ENCODE results near the gene SYCE3. TPM values are rescaled to one million over a fixed set of nuclear protein-coding genes. Genes with fewer than 3 reads are reported as not detected.
"Not testable (repeated sequence)": the region's sequence is repeated elsewhere in the genome, so short reads cannot be mapped to it uniquely, and the experiment has no call there.

SYCE3 gene
- polyA plus RNA-seq, 4 donors = 0.42 TPM; not detected in 3

DNA sequence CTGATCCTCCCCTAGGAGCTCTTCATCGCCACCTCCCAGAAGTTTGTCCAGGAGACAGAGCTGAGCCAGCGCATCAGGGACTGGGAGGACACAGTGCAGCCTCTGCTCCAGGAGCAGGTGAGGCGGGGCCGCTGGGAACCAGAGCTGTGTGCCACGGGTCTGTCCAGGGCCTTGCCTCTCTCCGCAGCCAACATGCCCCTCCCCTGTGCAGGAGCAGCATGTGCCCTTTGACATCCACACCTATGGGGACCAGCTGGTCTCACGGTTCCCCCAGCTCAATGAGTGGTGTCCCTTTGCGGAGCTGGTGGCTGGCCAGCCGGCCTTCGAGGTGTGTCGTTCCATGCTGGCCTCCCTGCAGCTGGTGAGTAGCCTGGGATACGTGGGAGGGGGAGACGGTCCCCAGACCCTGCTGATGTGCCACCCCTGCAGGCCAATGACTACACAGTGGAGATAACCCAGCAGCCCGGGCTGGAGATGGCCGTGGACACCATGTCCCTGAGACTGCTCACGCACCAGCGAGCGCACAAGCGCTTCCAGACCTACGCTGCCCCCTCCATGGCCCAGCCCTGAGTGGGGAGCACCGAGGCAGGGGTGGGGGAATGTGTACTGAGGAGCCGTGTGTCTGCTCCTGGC is 39.8 kb downstream of the SYCE3 start:
- DNase-seq (ENCODE audit: low read depth in 4 of 4, low spot score in 3 of 4) = no peak

- no peak for DNase-seq (ENCODE audit: low read depth in 4 of 4, low spot score in 3 of 4)
These were observed 40.4 kb downstream of the SYCE3 start for GRCh38 chr22:50522208-50522805.

GRCh38 chr22:50521710-50522109 is 41.0 kb downstream of the SYCE3 start:
- DNase-seq (ENCODE audit: low read depth in 4 of 4, low spot score in 3 of 4) = no peak

- no peak for DNase-seq (ENCODE audit: low read depth in 4 of 4, low spot score in 3 of 4)
These were observed 41.8 kb downstream of the SYCE3 start for GRCh38 chr22:50520826-50521453.

GRCh38 chr22:50520184-50520583 is 42.5 kb downstream of the SYCE3 start:
- DNase-seq (ENCODE audit: low read depth in 4 of 4, low spot score in 3 of 4) = not testable (repeated sequence)

DNA sequence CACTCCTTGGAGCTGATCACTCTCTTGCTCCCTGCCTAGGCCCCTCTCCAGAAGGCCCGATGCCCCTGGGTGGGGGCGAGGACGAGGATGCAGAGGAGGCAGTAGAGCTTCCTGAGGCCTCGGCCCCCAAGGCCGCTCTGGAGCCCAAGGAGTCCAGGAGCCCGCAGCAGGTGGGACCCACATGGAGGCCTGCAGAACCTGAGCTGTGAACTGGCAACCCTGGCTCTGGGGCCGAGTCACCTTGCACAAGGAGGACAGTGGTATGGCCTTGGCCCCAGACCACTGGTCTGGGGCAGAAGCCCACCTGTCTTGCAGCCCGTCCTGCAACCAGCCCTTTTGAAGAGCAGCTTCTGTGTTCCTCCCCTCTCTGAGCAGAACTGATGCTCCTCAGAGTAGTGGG is 43.6 kb downstream of the SYCE3 start:
- no peak for DNase-seq (ENCODE audit: low read depth in 4 of 4, low spot score in 3 of 4)

GRCh38 chr22:50518606-50519005 is 44.1 kb downstream of the SYCE3 start:
- DNase-seq (ENCODE audit: low read depth in 4 of 4, low spot score in 3 of 4) = no peak

DNA sequence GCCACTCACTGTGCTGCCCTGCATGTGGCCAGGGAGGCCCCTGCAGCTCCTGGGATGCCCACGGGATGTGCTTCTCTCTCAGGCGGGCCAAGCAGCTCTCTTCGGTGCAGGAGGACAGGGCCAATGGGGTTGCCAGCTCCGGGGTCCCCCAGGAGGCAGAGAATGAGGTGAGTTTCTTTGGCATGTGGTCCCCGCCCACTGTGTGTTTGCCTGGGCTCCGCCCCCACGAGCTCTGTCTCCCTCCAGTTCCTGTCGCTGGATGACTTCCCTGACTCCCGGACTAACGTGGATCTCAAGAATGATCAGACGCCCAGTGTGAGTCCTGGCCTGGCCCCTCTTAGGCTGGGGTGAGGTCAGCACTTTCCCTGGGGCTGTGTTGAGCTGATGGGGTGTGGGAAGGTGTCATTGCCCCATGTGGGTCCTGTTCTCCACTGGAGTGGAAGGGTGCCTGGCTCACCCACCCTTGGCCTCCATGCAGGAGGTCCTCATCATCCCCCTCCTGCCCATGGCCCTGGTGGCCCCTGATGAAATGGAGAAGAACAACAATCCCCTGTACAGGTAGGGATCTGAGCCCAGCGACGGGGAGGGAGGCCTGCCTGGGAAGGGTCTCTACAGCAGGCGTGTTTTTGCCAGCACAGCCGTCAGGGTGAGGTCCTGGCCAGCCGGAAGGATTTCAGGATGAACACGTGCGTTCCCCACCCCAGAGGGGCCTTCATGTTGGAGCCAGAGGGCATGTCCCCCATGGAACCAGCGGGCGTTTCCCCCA is 45.0 kb downstream of the SYCE3 start:
- no peak for DNase-seq (ENCODE audit: low read depth in 4 of 4, low spot score in 3 of 4)

DNA sequence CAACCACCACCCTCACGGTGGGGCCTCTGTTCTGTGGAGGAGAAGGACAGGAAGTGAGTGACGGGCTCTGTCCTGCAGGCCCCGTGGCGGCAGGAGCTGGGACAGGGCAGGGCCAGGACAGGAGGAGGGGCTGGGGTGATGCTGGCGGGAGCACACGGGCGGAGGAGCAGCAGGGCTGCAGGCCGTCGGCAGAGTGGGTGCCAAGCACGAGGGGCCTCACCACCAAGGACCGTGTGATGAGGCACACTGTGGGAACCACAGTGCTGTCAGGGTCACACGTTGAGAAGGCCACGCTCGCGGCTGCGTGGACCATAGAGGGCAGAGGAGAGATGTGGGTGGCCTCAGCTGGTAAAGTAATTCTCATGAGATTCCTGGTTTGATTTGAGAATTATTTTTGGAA is 45.8 kb downstream of the SYCE3 start:
- DNase-seq (ENCODE audit: low read depth in 4 of 4, low spot score in 3 of 4) = no peak

DNA sequence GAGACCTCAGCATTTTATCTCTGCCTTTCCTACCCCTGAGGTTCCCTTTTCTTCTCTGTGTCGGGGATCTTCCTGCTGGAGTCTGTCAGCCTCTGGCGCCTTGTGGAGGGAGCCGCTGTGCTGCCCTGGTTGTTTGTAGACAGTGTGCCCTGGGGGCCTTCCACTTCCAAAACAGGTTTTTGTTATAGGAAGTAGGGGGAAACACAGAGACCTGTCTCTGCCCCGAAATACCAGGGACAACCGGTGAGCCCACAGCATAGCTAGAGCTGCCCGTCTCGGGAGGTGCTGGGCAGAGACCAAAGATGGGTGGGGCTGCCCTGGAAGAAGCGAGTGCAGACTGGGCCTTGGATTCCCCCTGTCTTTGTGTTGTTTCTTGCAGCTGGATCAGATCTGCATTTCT is 46.7 kb downstream of the SYCE3 start:
- DNase-seq (ENCODE audit: low read depth in 4 of 4, low spot score in 3 of 4) = no peak

DNA sequence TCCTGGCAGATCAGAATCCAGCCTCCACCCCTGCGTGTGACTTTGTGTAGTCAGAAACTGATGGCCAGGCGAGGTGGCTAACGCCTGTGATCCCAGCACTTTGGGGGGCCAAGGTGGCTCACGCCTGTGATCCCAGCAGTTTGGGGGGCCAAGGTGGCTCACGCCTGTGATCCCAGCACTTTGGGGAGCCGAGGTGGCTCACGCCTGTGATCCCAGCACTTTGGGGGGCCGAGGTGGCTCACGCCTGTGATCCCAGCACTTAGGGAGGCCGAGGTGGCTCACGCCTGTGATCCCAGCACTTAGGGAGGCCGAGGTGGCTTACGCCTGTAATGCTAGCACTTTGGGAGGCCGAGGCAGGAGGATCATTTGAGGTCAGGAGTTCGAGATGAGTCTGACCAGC is 49.5 kb downstream of the SYCE3 start:
- DNase-seq (ENCODE audit: low read depth in 4 of 4, low spot score in 3 of 4) = no peak

DNA sequence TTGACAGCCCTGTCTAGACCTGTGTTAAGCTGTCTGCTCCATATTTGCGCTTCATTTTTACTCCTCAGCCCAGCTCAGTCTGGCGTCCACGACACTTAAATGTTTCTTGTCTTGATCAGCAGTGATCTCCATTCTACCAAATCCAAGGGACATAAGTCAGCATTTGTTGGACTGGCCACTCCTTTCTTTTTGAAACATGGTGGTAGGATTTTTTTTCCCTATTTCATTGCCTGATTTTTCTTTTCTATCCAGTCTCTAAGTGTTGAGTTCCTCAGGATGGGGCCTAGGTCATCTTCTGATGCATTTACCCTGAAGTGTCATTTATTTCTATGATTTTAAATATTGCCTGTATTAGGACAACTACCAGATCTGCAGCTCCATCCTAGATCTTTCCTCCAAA is 53.8 kb downstream of the SYCE3 start:
- DNase-seq (ENCODE audit: low read depth in 4 of 4, low spot score in 3 of 4) = no peak

DNA sequence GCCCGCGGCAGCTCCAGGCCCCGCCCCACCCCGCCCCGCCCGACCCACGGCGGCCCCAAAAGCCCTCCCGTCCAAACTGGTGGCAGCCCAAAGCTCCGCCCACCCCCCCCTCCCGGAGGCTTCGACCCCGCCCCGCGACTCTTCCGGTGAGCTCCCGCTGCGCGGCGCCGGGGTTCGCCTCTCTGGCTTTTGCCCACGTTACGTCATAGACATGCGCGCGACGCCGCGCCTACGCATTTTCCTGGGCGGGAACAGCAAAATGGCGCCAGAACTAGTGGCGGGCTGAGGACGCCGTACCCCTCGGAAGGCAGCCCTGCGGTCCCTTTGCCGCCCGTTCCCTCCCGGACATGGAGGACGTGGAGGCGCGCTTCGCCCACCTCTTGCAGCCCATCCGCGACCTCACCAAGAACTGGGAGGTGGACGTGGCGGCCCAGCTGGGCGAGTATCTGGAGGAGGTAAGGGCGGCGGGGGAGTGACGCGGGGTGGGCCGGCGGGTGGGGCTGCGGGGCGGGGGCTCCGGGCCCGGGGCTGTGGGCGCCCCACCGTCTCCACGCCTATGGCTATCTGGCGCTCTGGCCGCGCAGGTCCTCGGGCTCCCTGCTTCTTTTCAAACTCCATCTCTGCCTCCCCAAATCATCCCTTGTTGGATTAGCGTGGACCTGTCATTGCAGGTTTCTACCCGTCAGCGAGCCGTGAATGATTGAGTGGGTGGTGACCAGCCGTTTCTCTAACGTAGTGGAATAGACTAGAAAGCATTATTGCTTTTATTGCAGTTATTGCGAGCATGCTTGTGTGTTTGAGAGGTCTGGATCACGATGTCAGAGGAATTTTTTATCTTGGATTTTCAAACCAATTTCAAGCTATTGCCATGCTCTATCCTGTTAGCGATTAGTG is 54.5 kb downstream of the SYCE3 start, which contains the start of gene NCAPH2:
TSS of gene NCAPH2 (plus strand) at position 234 of the 894 bp plus-strand sequence. CDS start at position 348, 114 bp downstream.
- DNase-seq (ENCODE audit: low read depth in 4 of 4, low spot score in 3 of 4) = peak; percentile 94 to 98 (median 98)

- DNase-seq (ENCODE audit: low read depth in 4 of 4, low spot score in 3 of 4) = no peak
These were observed 55.2 kb downstream of the SYCE3 start, which contains the start of gene LMF2 for GRCh38 chr22:50507421-50507990. LMF2 (minus strand) TSS chr22:50507702; CDS start chr22:50507675, 27 bp downstream.

DNA sequence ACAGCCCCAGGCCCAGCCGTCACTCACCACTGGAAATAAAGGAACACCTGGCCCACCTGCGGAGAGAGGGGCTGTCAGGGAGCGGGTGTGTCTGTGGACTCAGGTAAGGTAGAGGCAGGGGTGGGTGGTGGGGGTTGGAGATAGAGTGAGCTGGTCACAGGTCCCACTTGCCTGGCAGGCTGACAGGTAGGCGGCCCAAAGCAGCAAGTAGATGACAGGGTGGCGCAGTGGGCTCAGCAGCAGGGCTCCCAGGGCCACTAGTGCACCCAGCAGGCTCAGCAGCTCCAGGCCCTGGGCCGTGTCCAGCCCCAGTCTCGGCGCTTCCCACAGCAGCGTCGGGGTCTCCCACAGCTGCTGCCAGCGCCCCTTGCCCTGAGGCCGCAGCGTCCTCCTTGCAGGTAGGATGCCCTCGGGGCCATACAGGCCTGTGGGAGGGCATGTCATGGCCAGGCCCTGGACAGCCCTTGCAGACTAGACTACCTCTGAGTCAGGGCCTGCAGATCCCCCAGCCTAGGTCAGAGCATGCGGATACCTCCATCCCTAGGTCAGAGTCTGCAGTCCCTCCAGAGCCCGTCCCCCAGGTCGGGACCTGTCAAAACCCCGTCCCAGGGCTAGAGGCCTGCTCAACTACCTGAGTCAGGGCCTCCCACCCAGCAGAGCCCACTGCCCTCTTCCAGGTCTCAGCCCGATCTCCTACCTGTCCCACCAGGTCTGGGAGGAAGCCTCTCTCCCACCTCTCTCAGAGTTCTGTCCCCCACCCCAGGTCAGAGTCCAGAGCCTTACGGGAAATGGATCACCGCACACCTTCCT is 55.9 kb downstream of the SYCE3 start:
- no peak for DNase-seq (ENCODE audit: low read depth in 4 of 4, low spot score in 3 of 4)

DNA sequence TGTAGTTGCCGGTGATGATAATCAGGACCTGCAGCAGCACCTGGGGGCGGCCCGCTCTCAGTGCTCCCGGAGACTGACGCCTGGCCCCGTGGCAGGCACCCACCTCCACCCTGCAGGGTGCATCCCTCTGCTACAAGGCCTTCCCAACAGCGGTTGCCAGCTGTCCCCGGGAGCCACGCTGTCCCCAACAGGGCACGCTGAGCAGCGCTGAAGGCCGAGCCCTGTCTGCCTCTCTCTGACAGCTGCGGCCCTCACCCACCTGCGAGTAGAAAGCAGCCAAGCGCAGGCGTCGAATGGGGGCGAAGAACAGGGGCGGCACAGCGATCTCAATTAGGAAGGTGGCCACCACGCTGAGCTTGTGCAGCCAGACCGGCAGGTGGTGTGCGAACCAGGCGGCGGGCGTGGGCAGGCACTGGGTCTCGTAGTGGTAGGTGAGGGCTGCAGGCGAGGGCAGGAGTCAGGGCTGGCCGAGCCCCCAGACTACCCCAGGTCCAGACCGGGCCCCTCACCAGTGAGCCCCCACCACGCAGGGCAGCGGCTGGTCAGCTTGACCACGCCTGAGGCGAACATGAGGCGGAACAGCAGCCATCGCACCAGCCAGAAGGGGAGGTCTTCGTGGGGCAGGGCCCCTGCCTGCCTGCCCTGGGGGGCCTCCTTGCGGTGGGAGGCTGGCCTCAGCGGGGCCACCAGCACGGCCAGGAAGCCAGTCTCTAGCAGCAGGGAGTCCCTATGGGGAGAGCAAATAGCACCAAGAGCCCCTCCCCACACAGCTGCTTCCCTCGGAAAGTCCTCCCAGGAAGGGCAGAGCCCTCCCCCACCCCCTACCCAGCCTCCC is 56.7 kb downstream of the SYCE3 start:
- no peak for DNase-seq (ENCODE audit: low read depth in 4 of 4, low spot score in 3 of 4)

GRCh38 chr22:50505276-50505775 is 57.4 kb downstream of the SYCE3 start:
- DNase-seq (ENCODE audit: low read depth in 4 of 4, low spot score in 3 of 4) = no peak

Measured in left renal pelvis (tissue), 4 donors.